HTR-8/SVneo (cell line): ENCODE data around the gene ETV5.

Experiments used
- DNase-seq: peaks from one replicate; pipeline ENCODE4 v3.0.0; 2011; ENCODE audit warnings: low spot score, mixed read lengths; ENCODE audit not compliant: insufficient read length
- FAIRE-seq: peaks from 2 replicates; lab custom pipeline; 2011; peaks lifted over from hg19 to GRCh38; lab: Jason Lieb, UNC

The ETV5 gene

GRCh38 chr3:186125118-186125517 lies 16.2 kb upstream of the ETV5 start:
- FAIRE-seq: no peak
- DNase-seq: no peak

- FAIRE-seq (no peak), DNase-seq (no peak)
Observed at GRCh38 chr3:186124592-186124991, 15.7 kb upstream of the ETV5 start.

- DNase-seq: no peak
- FAIRE-seq: no peak
Observed at GRCh38 chr3:186123012-186123411, 14.1 kb upstream of the ETV5 start.

GRCh38 chr3:186121968-186122367 lies 13.1 kb upstream of the ETV5 start:
- no peak for DNase-seq
- FAIRE-seq: no peak

GRCh38 chr3:186121278-186121677 lies 12.4 kb upstream of the ETV5 start:
- FAIRE-seq: no peak
- no peak for DNase-seq

GRCh38 chr3:186119499-186119898 lies 10.6 kb upstream of the ETV5 start:
- DNase-seq (no peak), FAIRE-seq (no peak)

- DNase-seq: no peak
- FAIRE-seq: no peak
Observed at GRCh38 chr3:186118692-186119091, 9.8 kb upstream of the ETV5 start.

- FAIRE-seq: no peak
- DNase-seq: no peak
Observed at GRCh38 chr3:186117521-186118134, 8.7 kb upstream of the ETV5 start.

GRCh38 chr3:186115239-186115996 lies 6.5 kb upstream of the ETV5 start:
- no peak for FAIRE-seq
- DNase-seq: no peak

- FAIRE-seq: no peak
Observed at GRCh38 chr3:186110975-186111974, 2.4 kb upstream of the ETV5 start.

GRCh38 chr3:186109897-186110803 lies 1.3 kb upstream of the ETV5 start:
- FAIRE-seq: no peak
- peak; percentile 23 for DNase-seq

More at GRCh38 chr3:186110975-186111974, 2.4 kb upstream of the ETV5 start:
- no peak for DNase-seq

- FAIRE-seq: no peak
- peak; percentile 63 for DNase-seq
Observed at GRCh38 chr3:186108106-186108940, 566 bp downstream of the ETV5 start.

GRCh38 chr3:186107215-186108105 lies 1.4 kb downstream of the ETV5 start:
- peak; percentile 54 for DNase-seq
- FAIRE-seq: no peak

GRCh38 chr3:186105543-186105942 lies 3.3 kb downstream of the ETV5 start:
- DNase-seq: no peak
- no peak for FAIRE-seq

GRCh38 chr3:186102687-186103086 lies 6.2 kb downstream of the ETV5 start:
- FAIRE-seq (no peak), DNase-seq (no peak)

- FAIRE-seq (no peak), DNase-seq (no peak)
Observed at GRCh38 chr3:186100398-186100797, 8.5 kb downstream of the ETV5 start.

- no peak for FAIRE-seq
- DNase-seq: no peak
Observed at GRCh38 chr3:186099178-186099577, 9.7 kb downstream of the ETV5 start.

- FAIRE-seq (no peak), DNase-seq (no peak)
Observed at GRCh38 chr3:186098740-186099139, 10.1 kb downstream of the ETV5 start.
